Measurements from ENCODE around the gene CPE.

CPE gene

DNA sequence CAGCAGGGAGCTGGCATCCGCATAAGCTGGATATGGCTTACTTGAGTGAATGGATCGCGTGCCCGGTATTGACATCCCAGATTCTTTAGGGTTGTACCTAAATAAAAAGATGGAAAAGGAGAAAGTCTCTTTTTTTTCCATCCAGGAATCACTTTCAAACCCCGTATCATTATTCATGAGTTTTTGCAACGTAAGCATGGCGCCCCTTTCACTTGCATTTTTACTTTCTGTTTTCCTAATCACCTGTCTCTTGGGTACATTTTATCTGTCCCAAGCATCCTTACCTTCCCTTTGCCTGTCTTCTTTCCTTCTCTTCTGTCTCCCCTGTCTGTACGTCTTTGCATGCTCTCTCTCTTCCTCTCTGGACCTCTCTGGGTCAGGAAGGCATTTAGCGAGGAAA is 128.6 kb downstream of the CPE start:
- Histone ChIP-seq H3K9me3 (ENCODE audit: severe bottlenecking) (no peaks in the 10 kb centered on the region), H3K27me3 (ENCODE audit: insufficient read depth, low read depth, severe bottlenecking) (no peaks in the 10 kb centered on the region), H3K4me3 (ENCODE audit: low read depth, low read length) (no peak overlapping the region), H3K36me3 (no peaks in the 10 kb centered on the region), H3K27ac (no peak overlapping the region)
- DNase-seq: no peak
- TF ChIP-seq, protein P1, sequence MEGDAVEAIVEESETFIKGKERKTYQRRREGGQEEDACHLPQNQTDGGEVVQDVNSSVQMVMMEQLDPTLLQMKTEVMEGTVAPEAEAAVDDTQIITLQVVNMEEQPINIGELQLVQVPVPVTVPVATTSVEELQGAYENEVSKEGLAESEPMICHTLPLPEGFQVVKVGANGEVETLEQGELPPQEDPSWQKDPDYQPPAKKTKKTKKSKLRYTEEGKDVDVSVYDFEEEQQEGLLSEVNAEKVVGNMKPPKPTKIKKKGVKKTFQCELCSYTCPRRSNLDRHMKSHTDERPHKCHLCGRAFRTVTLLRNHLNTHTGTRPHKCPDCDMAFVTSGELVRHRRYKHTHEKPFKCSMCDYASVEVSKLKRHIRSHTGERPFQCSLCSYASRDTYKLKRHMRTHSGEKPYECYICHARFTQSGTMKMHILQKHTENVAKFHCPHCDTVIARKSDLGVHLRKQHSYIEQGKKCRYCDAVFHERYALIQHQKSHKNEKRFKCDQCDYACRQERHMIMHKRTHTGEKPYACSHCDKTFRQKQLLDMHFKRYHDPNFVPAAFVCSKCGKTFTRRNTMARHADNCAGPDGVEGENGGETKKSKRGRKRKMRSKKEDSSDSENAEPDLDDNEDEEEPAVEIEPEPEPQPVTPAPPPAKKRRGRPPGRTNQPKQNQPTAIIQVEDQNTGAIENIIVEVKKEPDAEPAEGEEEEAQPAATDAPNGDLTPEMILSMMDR (IDR thresholded peaks at IDR 0.05; ENCODE audit: low read depth, low read length): no peak

DNA sequence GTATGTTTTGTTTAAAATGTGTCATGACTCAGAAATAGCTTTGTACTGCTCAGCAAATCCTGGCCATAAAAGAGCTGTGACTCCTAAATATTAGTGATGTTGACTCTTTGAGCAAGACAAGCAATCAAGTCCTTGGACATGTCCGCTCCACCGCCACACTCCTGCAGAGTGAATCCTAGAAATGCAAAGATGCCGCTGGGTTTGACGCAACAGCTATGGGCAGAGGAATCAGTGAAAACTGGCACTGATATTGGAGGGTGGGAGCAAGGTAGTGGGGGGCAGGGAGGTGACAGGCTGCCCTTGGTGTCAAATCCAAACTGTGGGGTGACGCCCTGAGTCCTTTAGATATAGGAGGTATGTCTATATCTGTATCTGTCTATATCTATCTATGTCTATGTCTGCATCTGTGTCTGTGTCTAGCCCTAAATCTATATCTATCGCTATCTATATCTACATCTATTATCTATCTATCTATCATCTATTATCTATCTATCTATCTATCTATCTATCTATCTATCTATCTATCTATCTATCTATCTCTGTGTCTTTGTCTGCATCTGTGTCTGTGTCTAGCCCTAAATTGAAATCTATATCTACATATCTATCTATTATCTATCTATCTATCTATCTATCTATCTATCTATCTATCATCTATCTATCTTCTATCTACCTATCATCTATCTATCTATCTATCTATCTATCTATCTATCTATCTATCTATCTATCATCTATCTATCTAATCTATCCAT is 129.7 kb downstream of the CPE start:
- TF ChIP-seq, protein P1 (IDR thresholded peaks at IDR 0.05; ENCODE audit: low read depth, low read length): no peak
- H3K27me3 ChIP-seq (ENCODE audit: insufficient read depth, low read depth, severe bottlenecking): no peaks in the 10 kb centered on the region
- no peaks in the 10 kb centered on the region for H3K36me3 ChIP-seq
- H3K4me3 ChIP-seq (ENCODE audit: low read depth, low read length): no peak overlapping the region
- no peak overlapping the region for H3K27ac ChIP-seq
- no peaks in the 10 kb centered on the region for H3K9me3 ChIP-seq (ENCODE audit: severe bottlenecking)
- no peak for DNase-seq

DNA sequence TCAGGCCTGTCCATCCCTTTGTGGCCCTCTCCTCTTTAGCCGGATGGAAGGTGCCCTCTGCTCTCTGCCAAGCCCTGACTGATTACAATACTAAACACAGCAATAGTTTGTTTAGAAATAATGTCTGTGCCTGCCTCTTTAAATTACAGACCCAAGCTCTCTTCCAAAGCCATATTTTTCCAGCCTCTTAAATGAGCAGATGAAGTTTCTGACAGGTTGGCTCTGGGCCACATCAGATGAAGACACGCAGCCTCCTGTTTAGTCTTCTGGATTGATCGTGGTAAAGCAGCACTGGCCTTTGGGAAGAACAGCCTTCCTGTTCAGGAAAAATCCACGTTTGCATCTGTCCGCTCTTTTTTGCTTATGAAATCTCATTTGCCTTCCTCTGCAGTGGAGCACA is 133.6 kb downstream of the CPE start:
- TF ChIP-seq, protein P1 (IDR thresholded peaks at IDR 0.05; ENCODE audit: low read depth, low read length): no peak

DNA sequence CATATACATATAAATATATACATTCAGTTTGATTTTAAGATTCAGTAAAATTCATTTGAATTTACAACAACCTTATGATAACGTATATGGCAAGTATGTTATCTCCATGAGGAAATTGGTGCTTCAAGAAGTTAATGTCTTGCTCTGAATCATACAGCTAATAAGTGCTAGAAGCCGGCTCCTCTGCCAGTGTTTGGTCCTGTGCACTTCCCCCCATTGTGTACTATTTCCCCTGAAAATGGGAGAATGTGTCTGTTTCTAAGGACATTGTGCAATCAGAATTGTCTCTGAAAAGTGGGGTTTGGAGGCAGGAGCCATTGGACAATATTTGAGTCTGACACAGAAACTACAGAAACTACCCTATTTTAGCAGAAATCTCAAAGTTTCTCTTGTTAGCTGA is 135.9 kb downstream of the CPE start:
- Histone ChIP-seq H3K36me3 (no peaks in the 10 kb centered on the region), H3K9me3 (ENCODE audit: severe bottlenecking) (no peaks in the 10 kb centered on the region), H3K27me3 (ENCODE audit: insufficient read depth, low read depth, severe bottlenecking) (no peaks in the 10 kb centered on the region), H3K27ac (no peak overlapping the region), H3K4me3 (ENCODE audit: low read depth, low read length) (no peak overlapping the region)
- TF ChIP-seq, protein P1 (IDR thresholded peaks at IDR 0.05; ENCODE audit: low read depth, low read length): no peak
- DNase-seq: no peak

More for the DNA sequence above, 133.6 kb downstream of the CPE start:
- no peaks in the 10 kb centered on the region for H3K36me3 ChIP-seq
- DNase-seq: no peak
- H3K27me3 ChIP-seq (ENCODE audit: insufficient read depth, low read depth, severe bottlenecking): no peaks in the 10 kb centered on the region
- H3K9me3 ChIP-seq (ENCODE audit: severe bottlenecking): no peaks in the 10 kb centered on the region
- H3K4me3 ChIP-seq (ENCODE audit: low read depth, low read length): no peak overlapping the region
- H3K27ac ChIP-seq: no peak overlapping the region

DNA sequence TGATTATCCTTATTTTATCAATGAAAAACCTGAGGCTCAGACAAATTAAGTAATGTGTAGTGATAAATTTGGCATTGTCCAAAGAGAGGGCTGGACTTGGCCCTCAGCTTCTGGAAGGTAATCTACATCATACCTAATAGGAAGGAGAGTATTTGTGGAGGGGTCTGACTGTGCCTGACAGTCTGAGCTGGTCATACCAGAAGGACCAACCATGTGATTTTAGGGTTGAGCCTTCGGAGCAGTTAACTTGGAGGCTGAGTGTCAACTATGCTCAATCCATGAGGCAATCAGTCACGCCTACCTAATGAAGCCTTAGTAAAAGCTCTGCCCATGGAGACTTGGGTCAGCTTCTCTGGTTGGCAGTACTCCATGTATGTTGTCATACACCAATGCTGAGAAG is 136.4 kb downstream of the CPE start:
- Histone ChIP-seq H3K27me3 (ENCODE audit: insufficient read depth, low read depth, severe bottlenecking) (no peaks in the 10 kb centered on the region), H3K9me3 (ENCODE audit: severe bottlenecking) (no peaks in the 10 kb centered on the region), H3K27ac (no peak overlapping the region), H3K4me3 (ENCODE audit: low read depth, low read length) (no peak overlapping the region), H3K36me3 (no peaks in the 10 kb centered on the region)
- no peak for DNase-seq
- TF ChIP-seq, protein P1 (IDR thresholded peaks at IDR 0.05; ENCODE audit: low read depth, low read length): no peak

All from WERI-Rb-1 (cell line).